Adrenal gland (tissue), 5 donors: ENCODE data around the gene ASTN2.

Source experiments
- CTCF ChIP-seq, 6 experiments: fragments of 450-650 bp in 4 of 6; fragments of 200-600 bp in 2 of 6; sonication (generic) in 1 of 6; IDR thresholded peaks; 1 replicate in 5 of 6; 2 replicates in 1 of 6; pipeline versions ENCODE4 v1.5.1 to v1.8.0; 2016 to 2021; ENCODE audit warnings: antibody characterized with exemption in 6 of 6, mild to moderate bottlenecking in 2 of 6, moderate library complexity in 1 of 6
- POLR2A ChIP-seq, 2 donors: fragments of 450-650 bp; IDR thresholded peaks; one replicate each; pipeline ENCODE4 v1.6.1; 2017; ENCODE audit warnings: antibody characterized with exemption in 2 of 2, mild to moderate bottlenecking in 2 of 2, moderate library complexity in 1 of 2
- donor health status: DM: no; HTN: no; CAD: no.

- no peak for TF ChIP-seq CTCF (IDR thresholded peaks at IDR 0.05)
- TF ChIP-seq POLR2A (IDR thresholded peaks at IDR 0.05), result no peak
Measured at GRCh38 chr9:116471944-116472506, 942.8 kb downstream of the ASTN2 start.
